OCI-LY1 (cell line): Measurements from ENCODE around the gene COL9A3.

Experiments
- CTCF ChIP-seq: fragments of 200-600 bp; sonication (generic), shearing (Covaris generic); IDR thresholded peaks from 2 replicates; pipeline ENCODE4 v1.5.1; 2017; ENCODE audit warnings: mild to moderate bottlenecking, antibody characterized with exemption, low read length, moderate library complexity, mixed read lengths
- EZH2 ChIP-seq: fragments of 200-600 bp; sonication (generic), shearing (Covaris generic); IDR thresholded peaks from 2 replicates; pipeline ENCODE4 v1.8.0; 2017; ENCODE audit warnings: borderline replicate concordance, mixed run types, mild to moderate bottlenecking, antibody characterized with exemption, low read length, moderate library complexity, mixed read lengths

- TF ChIP-seq CTCF (no peak), EZH2 (no peak)
These were observed 7.0 kb downstream of the COL9A3 start for GRCh38 chr20:62823688-62824475.
